Activated CD4-positive, alpha-beta T cell treated with anti-CD3 and anti-CD28 coated beads, Interleukin-2, Interleukin-6, amounts not matched to agents 100 ng/mL and 50 ng/mL, durations not matched to agents 16 hours and 8 hours (primary cell): Measurements from ENCODE around the gene LAIR2.
A peak's percentile ranks its signal among the peaks of the same experiment; 100 is the strongest.
"Not testable (repeated sequence)": the region's sequence is repeated elsewhere in the genome, so short reads cannot be mapped to it uniquely, and the experiment has no call there.

Source experiments
- DNase-seq: peaks from one replicate; pipeline ENCODE4 v3.0.0-alpha.2; 2020

The LAIR2 gene

DNA sequence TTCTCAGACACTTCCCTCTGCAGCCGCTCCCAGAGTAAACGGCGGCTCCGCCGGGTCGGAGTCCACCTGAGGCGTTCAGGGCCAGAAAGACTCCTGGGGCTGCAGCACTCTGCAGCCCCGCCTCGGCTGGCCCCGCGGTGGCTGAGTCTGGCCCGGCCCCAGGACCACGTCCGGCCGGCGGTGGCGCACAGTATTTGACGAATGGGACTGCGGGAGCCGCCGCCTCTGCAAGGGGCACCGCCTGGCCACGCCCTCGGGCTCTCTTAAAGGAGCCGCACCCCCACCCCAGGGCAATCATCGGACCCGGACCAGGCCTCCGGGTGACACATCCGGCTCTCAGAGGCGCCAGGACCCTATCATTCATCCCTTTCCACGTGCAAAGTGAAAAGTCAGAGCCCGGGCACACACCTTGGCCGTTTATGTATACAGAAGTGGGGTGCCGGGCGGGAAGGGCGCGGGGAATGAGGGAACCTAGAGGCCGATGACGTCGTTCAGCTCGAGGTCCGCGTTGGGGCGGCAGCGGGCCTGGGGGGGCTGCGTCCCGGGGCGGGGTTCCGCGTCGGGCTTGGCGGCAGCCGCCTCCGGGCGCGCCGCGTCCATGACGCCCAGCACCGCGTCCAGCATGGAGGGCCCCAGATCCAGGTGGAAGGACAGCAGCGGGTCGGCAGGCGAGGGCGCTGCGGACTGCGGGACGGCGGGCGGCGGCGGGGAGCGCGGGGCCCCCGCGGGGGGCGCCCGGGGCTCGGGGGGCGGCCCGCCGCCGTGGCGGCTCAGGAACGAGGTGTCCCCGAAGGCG is 37.8 kb upstream of the LAIR2 start:
- DNase-seq, result peak; percentile 90

DNA sequence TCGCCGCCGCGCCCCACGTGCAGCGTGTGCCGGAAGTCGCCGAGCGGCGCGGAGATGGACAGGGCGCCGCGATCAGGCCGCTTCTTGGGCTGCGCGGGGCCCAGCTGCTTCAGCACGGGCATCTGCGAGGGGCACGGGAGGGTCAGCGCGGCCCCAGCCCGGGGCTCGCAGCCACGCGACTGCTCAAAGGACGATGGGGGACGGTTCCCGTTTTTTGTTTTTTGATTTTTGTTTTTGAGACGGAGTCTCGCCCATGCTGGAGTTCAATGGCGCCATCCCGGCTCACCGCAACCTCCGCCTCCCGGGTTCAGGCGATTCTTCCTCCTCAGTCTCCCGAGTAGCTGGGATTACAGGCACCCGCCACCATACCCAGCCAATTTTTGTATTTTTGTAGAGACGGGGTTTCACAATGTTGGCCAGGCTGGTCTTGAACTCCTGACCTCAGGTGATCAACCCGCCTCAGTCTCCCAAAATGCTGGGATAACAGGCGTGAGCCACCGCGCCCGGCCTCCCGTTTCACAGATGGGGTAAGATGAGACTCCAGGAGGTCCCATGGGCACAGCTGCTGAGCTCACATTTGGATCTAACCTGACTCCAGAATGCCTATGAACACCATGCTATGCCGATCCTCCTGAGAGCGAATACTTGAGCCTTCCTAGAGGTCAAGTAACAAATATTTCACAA is 37.1 kb upstream of the LAIR2 start:
- DNase-seq, result no peak

DNA sequence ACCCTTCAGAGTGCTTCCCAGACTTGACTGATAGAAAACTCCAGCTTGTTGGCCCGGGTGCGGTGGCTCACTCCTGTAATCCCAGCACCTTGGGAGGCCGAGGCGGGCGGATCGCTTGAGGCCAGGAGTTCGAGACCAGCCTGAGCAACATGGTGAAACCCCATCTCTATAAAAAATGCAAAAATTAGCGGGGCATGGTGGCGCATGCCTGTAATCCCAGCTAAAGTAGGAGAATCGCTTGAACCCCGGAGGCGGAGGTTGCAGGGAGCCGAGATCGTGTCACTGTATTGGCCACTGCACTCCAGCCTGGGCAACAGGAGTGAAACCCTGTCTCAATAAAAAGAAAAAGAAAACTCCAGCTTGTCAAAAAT is 36.5 kb upstream of the LAIR2 start:
- not testable (repeated sequence) for DNase-seq

DNA sequence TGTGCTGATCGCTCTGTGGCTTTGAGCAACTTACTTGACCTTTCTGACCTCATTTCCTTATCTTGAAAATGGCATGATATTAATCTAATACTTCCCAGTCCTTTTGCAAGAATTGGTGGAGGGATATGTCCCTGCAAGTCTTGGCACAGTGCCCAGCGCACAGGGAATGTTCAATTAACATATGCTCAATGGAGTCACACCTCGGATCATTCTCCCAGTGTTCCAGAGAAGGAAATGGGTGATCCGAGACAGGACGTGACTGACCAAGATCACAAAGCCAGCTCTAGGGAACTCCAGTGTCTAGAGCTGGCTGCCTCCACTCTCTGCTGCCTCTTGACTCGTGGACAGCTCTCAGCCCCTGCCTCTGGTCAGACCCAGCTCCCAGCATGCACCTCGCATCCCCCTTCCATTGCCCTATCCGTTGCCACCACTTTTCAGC is 33.1 kb upstream of the LAIR2 start:
- DNase-seq, result no peak

DNA sequence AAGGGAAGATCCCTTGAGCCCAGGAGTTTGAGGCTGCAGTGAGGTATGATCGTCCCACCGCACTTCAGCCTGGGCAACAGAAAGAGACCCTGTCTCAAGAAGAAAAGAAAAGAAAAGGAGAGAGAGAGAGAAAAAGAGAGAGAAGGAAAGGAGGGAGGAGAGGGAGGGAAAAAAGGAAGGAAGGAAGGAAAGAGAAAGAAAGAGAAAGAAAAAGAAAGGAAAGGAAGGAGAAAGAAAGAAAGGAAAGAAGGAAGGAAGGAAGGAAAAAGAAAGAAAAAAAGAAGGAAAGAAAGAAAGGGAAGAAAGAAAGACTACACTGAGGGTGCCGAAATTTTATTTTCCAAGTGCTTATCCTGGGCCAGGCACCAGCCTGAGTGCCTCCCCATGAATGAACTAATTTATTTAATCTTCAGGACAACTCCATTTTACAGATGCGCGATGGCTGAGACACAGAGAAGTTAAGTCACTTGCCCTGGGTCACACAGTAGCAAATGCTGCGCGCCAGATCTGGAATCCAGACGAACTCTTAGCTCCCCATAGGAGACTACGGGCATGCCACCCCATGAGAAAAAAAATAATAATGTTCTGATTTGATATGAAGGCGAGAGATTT is 32.2 kb upstream of the LAIR2 start:
- no peak for DNase-seq

DNA sequence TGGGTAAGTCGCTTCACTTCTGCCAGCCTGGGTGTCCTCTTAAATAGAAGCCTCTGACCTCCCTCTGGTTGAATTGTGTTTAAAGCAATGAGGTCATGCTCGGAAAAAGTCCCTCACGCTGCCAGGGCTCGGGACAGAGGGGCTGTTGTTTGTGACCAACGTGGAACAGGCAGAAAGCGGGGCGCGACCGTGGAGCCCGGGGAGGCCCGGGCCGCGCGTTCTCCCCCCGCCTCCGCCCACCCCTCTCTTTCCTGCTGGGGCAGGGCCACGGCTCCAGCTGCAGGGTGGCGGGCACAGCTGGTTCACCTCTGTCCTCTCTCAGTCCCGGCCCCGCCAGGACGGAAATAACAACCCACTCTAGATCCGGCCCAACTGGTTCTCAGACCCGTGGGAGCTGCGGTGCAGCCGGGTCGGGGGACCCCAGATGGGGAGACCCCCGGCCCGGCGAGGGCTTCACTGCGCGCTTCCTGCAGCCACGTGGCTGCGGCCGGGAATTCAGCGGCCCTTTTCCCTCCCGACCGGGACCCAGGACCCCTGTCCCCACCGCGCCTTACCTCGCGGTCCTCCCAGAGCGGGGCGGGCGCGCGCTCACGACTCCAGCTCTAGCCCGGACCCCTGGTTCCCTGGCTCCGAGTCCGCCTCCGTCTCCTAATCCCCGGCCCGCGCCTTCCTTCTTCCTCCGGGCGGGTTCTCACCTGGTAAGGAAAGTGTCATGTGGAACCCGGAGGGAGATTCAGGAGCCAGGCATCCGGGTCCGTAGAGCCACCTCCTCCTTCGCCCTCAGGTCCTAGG is 31.4 kb upstream of the LAIR2 start:
- no peak for DNase-seq

DNA sequence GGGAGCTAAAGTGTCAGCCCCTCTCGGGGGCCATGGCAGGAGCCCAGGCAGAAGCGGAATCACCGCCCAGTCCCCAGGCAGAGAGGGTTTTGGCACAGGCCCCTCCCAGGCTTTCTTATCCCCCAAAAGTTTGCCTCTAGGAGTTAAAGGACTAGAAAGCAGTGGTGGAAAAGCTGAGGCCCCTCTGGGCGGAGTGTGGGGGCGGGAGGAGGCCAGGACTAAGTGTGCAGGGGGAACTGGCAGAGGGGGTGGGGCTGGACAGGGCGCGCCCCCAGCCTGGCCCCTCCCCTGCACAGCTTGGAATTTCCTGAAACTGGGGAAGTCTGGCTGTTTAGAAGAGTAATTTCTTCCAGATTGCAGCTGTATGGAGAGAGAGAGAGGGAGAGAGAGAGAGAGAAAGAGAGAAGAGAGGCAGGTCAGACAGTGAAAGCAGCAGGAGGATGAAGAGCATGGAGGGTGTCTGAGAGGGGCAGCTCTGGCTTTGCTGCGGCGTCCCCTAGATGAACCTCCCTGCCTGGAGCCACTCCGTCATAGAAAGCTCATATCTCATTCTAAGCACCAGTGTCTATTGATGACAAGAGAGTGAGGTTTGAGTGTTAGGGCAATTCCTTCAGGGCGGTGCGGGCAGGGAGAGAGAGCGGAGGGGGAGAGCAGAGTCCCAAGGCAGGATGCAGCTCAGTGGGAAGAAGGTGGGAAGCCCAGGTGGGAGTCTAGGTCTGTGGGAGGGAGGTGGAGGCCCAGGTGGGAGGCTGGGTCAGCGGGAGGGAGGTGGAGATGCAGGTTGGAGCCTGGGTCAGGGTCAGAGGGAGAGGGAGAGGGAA is 29.4 kb upstream of the LAIR2 start, which contains the start of gene CDC42EP5:
CDC42EP5 (minus strand) TSS at position 226 of the 821 bp plus-strand sequence. CDS start 7,749 bp downstream, outside the sequence.
- no peak for DNase-seq

DNA sequence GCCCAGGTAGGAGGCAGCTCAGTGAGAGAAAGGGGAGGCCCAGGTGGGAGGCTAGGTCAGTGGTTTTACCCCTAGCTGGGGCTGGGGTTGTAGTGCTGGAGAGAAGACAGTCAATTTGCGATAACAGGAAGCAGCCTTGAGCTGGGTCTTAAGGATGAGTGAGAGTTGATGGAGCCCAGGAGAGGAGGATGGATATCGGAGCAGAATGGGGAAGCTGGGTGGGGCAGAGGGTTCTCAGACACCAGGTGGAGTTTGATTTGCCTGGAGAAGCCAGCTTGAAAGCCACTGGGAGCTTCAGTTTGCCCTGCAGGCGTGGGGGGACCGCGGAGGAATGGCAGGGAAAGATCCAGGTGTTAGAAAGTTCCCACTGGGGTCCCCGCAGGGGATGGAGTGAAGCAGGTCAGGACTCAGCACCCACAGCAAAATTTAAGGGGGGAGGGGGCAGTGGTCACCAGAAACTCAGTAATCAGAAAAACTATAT is 28.7 kb upstream of the LAIR2 start:
- DNase-seq, result no peak

DNA sequence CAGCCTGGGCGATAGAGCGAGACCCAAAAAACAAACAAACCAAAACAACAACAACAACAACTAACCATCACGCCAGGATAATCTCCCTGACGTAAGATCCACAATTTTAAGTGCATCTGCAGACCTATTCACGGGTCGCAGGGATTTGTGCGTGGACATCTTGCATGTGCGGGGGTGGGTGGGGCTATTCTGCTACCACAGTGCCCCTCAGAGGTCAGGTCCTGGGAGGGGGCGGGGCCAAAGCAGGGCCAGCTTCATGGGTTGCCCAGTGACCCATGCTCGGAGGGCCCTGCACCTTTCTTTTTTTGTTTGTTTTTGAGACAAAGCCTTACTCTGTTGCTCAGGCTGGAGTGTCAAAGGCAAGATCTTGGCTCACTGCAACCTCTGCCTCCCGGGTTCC is 26.9 kb upstream of the LAIR2 start:
- no peak for DNase-seq

DNA sequence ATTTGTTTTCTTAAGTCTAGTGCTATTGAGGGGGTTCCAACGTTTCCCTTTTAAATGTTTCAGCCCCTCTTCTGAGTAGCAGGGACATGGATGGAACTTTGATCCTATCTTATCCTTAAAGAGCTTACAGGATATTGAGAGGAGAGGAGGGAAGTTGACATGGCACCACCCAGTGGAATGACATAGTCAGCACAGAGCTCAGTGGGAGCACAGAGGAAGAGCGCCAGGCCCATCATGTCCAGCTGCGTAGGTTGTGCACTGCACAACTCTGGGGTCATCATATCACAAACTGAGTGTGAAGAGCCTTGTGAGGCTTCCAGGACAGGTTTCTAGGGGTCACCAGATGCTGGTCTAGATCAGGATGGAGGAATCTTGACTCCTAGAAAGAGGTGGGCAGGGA is 25.0 kb upstream of the LAIR2 start:
- no peak for DNase-seq

DNA sequence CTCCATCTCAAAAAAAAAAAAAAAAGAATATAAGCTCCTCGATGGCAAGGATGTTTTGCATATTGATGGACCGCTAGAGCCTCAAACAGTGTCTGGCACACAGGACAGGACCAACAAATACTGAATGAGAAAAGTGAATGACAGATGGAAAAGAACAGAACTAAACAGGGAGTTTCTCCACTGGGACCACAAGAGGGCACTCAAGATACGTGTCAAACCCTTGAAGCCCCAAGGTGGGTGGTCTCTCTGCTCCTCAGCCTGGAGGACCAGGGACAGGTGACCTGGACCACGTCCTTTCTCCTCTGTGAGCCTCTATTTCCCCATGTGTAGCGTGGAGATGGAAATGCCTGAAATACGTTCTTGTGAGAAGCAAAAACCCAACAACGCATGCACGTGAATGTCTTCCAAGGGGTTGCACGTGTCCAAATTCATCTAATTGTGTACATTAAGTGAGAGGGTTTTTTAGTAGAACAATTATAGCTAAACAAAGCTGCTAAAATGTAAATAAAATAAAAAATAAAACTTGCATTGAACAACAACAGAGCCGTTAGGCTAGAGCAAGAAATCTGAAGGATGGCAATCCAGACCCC is 23.9 kb upstream of the LAIR2 start:
- DNase-seq, result peak; percentile 47

DNA sequence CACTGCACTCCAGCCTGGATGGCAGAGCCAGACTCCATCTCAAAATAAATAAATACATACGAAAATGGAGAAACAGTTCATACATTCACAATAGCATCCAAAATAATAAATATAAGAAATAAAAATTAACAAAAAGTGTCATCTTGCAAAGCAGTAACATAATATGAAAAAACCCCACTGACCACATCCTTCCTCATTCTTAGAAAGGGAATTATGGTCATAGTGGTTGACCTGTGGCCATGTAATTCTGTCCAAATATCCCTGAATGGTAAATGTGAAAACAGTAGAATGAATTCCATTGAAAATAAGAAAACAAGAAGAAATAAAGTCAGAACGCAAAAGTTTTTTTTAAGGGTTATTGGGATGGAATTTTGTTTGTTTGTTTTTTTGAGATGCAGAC is 22.6 kb upstream of the LAIR2 start:
- no peak for DNase-seq

DNA sequence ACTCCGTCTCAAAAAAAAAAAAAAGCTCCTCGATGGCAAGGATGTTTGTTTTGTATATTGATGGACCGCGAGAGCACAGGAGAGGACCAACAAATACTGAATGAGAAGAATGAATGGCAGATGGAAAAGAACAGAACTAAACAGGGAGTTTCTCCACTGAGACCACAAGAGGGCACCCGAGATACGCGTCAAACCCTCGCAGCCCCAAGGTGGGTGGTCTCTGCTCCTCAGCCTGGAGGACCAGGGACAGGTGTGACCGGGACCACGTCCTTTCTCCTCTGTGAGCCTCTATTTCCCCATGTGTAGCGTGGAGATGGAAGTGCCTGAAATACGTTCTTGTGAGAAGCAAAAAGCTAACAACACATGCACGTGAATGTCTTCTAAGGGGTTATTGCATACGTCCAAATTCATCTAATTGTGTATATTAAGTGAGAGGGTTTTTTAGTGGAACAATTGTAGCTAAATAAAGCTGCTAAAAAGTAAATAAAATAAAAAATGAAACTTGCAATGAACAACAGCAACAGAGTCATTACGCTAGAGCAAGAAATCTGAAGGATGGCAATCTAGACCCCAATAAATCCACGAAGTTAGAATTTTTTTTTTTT is 21.2 kb upstream of the LAIR2 start:
- peak; percentile 52 for DNase-seq

DNA sequence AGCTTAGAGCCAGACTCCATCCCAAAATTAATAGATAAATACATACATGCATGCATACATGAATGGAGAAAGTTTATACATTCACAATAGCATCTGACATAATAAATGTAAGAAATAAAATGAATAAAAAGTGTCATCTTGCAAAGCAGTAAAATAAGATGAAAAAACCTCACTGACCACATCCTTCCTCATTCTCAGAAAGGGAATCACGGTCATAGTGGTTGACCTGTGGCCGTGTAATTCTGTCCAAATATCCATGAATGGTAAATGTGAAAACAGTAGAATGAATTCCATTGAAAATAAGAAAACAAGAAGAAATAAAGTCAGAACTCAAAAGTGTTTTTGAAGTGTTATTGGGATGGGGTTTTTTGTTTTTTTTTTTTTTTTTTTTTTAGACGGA is 19.7 kb upstream of the LAIR2 start:
- DNase-seq, result no peak

DNA sequence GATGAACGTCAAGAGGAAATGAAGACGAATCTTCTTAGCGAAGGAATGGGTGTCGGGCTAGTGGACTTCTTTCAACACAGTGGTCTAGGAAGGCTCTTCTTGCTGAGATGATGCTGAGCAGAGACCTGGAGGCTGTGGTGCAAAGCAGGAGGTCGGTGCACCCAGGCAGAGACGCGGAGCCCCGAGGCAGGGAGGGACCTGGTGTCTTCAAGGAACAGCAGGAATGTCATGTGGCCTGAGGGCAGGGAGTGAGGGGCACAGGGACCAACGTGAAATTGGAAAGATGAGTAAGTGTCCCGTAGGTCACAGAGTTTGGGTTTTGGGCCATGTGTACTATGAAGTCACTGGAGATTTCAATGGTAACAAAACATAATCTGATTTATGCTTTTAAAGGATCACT is 18.2 kb upstream of the LAIR2 start:
- no peak for DNase-seq

DNA sequence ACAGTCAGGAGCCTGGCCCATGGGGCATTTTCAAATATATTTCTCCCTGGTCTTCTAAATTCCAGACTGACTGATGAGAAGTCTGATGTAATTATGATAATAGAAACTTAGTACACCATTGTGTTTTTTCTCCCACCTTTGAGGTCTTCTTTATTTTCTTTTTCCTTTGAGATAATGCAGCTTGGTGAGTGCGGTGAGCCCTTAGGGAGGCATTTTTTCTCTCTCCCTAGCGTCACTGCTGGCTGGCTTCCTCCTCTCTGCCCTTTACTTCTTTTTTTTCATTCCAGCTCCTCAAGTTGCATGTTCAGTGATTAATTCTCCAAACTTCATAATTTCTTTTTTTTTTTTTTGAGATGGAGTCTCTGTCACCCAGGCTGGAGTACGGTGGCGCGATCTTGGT is 16.8 kb upstream of the LAIR2 start:
- no peak for DNase-seq

DNA sequence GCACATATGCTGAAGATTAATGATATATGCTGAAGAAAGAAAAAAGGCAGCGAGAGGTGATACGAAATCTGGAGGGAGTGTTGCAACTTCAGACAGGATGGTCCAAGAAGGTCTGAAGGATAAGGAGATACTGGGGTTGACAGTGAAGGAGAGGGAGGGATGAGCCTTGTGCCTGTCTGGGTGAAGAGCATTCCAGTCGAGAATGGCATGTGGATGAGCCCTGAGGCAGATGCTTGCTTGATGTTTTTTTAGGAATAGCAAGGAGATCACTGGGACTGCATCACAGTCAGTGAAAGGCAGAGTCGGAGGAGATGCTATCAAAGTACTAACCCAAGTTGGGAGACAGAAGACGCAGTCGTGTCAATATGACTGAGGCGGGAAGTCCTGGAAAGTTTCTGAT is 13.3 kb upstream of the LAIR2 start:
- DNase-seq, result no peak

DNA sequence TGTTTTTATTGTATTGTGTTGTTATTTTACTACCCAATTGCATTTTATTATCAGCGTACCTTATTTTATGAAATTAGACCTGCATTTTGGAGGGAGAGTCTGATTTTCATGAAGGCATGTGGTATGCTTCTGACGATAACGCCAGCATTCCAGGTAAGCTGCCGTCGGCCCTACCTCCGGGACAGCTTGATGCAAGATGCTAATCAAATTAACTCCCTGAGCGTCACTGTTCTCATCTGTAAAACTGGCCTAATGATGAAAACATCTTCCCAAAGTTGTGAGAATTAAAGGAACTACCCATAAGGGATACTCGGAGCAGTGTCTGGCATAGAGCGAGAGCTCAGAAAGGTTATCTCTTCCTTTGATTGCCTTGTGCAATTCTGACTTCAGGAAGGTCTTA is 12.9 kb upstream of the LAIR2 start:
- no peak for DNase-seq

DNA sequence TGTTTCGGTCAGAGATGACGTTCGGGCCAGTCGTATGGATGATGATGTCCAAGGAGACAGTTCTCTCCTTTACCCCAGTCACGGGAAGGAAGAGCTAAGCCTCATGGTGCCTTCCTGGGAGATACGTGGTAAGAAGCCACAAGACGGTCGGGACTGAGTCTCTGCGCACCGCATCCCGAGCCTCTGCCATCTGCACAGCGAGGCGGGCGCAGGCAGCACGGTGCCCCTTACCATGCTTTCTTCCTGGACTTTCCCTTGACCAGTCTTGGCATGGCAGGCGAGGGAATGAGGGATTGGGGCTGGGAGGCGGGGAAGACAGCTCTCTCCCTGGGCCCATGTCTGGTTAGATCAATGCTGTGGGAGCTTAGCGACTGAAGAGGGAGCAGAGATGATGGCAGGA is 10.1 kb upstream of the LAIR2 start:
- no peak for DNase-seq

DNA sequence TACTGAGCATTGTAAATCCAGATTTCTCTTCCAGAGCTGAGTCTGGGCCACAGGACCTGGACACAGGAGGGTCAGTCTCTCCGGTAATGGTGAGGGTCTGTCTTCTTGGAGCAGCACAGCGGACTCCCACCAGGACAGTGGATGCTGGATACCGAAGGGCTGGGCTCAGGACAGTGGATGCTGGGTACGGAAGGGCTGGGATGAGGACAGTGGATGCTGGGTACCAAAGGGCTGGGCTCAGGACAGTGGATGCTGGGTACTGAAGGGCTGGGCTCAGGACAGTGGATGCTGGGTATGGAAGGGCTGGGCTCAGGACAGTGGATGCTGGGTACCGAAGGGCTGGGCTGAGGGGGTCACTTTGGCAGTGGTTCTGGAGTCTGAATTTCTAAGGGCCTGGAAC is 9.6 kb upstream of the LAIR2 start:
- DNase-seq, result not testable (repeated sequence)

DNA sequence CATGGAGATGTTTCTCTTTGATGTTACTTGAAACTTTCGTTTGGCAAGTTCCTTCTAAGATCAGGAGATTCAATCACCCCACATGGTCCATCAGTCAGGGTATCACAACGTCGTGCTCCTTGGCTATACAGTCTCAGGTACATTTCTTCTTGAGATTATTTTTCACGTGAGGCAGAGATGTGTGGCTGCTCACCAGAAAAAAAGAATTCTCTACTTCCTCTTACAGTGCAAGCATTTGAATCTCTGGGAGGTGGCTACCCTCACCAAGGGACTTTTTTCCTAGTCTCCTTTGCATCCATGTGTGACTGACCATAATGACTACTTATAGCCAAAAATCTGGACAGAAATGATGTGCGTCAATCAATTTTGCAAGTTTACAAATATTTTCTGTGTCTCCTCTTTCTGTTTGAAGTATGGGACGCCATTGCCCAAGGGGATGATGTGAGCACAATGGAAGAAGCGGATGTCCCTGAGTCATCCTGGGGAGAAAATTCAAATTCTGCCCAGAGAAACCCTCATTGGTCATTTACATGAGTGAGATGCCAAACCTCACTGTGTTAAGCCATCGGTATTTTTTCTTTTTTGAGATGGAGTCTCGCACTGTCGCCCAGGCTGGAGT is 8.6 kb upstream of the LAIR2 start:
- DNase-seq, result no peak
